ENCODE measurements around the gene FAM131C.
"Not testable (repeated sequence)": the region's sequence is repeated elsewhere in the genome, so short reads cannot be mapped to it uniquely, and the experiment has no call there.

FAM131C gene

DNA sequence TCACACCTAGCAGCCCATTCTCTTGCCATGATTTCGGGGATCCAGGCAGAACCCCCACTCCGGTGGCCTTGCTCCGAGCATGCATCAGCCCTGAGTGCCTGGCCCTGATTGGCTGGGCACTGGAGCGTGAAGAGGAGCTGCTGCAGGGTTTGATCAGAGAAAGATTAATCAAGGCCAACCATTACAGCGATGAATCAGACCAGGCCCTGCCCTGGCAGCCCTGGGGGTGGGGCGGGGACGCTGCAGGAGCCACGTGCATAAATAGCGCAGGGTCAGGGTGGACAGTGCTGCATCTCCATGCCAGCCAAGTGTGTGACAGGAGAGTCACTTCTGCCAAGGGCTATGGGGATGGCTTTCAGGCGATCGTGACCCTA, 3.4 kb upstream of the FAM131C start:
- no peak for DNase-seq (ENCODE audit: low spot score)

DNA sequence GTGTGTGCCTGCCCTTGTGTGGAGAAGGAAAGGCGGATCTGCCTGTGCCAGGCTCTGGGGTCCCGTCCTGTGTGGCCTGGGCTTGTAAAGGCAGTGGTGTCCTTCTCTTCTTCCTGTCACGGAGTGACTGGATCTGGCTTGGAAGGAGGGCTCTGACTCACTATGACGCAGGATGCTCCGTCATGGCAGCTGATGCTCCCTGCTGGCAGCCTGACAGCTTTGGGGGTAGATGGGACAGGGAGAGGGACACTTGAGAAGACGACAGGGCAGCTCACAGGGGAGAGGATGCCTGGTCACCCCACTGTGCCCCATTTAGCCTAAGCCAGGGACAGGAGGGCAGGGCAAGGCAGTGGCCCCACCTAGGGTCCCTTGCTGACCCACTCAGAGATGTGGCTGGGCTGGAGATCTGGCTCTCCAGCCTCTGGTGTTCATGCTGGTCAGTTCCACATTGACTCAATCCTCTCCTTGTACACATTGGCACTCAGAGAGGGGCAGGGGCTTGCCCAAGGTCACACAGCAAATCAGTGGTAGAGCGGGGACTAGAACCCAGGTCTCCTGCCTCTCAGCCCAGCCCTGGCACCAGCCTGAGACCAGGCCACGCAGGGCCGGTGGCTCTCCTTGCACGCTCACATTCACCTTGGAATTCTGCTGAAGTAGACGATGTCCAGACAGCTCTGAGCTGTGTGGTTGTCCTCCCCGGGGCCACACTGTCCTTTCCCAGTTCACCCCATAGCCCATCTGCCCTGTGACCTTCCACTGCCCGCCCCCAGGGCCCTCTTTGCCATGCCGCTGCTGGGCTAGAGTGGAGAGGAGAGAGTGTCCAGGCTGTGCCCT, 2.8 kb upstream of the FAM131C start:
- no peak for DNase-seq (ENCODE audit: low spot score)

DNA sequence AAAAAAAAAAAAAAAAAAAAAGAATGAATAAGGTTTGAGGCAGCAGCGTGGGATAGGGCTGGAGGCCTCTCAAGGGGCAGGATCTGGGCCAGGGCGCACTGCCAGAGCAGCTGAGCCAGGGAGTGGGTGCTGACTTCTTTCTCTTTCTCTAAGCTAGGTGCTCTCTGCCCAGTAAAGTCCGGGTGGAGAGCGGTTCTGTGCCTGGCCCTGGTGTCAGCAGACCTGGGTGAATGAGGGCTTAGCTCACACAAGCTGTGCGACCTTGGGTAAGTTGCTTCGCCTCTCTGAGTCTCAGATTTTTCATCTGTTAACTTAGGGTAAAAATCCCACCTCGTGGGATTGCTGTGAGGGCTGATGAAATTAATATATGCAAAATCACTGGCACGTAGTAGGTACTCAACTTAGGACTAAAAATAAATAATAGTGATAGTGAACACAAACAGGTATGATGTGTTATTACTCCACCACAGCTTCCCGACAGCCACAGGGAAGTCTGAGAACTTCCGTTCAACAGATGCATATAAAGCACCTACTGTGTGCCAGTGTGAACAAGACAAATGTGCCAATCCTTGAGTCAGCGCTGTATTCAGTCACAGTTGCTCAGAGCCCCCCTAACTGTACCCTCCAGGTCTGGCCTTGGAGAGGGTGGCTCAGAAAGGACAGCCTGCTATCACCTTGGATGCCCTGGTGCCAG, 2.0 kb upstream of the FAM131C start:
- no peak for DNase-seq (ENCODE audit: low spot score)

DNA sequence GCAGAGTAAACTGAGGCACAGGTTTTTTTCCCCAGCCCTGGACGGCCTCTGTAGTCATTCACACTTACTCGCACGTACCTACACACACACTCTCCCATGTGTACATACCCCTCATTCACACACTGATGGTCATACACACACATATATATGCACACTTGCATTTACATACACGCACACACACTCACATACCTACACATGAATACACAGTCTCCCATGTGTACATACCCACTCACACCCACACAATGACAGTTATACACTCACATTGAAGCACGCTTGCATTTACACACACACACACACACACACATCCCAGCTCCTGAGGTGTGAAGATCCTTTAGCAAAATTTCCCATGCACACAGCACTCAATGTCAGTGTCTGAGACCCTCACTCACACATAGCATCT, 766 bp upstream of the FAM131C start:
- DNase-seq (ENCODE audit: low spot score) = no peak

DNA sequence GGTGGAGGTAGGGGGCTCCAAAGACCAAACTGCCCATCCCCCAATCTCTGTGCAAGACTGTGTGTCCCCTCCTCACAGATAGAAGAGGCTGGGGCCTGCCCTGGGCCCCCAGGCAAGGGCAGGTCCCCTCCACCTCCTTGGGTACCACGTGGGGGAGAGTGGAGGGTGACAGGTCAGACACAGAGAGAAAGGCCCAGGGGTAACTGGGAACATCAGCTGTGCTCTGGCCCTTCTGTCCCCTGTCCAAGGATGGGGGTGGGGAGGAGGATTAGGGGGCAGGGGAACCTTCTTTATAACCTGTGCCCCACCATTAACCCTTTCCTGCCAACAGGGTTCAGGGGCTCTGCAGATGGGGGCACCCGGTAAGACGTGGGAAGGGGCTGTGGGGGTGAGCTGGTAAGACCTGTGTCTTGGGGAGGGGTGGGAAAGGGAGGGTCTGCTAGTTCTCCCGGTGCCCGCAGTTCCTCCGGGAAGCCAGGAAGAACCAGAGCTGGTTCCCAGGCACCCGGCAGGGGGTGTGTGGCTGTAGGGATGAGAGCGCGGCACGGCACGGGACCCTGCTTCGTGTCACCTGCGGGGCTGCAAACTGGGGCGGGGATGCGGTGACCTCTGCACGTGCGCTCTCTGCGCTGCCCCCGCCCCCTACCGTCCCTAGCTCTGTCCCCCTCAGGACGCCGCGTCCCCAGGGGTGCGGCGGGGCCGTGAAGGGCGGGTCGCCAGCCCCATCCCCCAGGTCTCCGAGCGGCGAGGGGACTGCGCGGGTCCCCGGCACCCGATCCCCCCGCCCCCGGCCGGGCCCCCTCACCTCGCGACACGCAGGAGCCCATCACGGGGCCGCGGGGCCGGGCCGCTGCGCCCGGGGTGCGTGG, 601 bp downstream of the FAM131C start:
- peak; percentile 11 for DNase-seq (ENCODE audit: low spot score)

DNA sequence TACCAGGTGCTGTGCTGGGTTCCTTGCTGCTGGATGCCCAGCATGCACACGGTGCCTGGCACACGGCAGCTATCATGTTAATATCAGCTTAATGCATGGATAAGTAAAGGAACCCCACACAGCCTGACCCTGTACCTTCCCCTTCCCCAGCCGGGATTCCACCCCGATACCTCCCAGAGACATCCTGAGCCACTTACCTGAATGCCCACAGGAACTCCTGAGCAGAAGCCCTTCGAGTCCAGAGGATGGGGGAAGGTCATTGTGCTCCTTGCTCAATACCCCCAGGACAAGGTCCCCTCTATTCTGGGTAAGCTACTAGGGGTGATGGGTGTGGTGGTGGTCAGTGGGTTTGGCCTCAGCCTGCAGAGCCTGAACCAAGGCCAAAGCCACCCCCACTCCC, 1.4 kb downstream of the FAM131C start:
- no peak for DNase-seq (ENCODE audit: low spot score)

DNA sequence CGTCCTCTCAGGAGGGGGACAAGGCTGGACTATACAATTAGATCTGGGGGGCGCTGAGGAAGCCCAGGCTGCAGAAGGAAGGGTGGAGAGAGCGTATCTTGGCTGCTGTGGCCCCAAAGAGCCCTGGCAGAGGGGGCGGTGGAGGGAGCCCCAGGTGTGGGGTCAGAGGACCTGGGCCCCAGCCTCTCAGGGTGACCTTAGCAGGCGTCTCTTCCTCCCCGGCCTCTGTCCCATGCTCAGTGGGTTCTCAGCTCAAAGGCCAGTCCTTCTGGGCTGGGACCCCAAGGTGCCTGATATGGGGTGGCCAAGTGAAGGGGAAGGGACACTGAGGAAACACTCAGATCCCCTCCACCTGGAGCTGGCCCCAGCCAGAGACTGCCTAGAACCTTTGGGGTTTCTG, 1.8 kb downstream of the FAM131C start:
- DNase-seq (ENCODE audit: low spot score) = no peak

GRCh38 chr1:16070640-16071355, 2.7 kb downstream of the FAM131C start:
- no peak for DNase-seq (ENCODE audit: low spot score)

GRCh38 chr1:16068356-16069270, 4.8 kb downstream of the FAM131C start:
- no peak for DNase-seq (ENCODE audit: low spot score)

- no peak for DNase-seq (ENCODE audit: low spot score)
These were observed 5.5 kb downstream of the FAM131C start for GRCh38 chr1:16067933-16068332.

GRCh38 chr1:16067127-16067768, 6.2 kb downstream of the FAM131C start:
- no peak for DNase-seq (ENCODE audit: low spot score)

GRCh38 chr1:16066245-16066644, 7.2 kb downstream of the FAM131C start:
- DNase-seq (ENCODE audit: low spot score) = no peak

DNA sequence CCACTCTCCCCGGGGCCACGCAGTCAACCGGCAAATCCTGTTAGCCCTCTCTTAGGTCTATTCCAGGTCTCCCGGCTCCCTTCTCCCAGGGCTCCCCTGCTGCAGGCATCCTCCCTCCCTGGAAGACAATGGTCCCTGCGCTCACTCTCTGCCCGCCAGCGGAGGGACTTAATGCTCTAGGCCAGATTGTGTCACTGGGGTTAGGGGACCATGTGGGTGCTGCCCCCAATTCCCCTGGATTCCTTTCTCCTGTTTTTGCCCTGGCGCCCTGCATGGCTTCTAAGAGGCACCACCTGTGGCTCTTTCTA, 8.2 kb downstream of the FAM131C start:
- DNase-seq (ENCODE audit: low spot score) = no peak

DNA sequence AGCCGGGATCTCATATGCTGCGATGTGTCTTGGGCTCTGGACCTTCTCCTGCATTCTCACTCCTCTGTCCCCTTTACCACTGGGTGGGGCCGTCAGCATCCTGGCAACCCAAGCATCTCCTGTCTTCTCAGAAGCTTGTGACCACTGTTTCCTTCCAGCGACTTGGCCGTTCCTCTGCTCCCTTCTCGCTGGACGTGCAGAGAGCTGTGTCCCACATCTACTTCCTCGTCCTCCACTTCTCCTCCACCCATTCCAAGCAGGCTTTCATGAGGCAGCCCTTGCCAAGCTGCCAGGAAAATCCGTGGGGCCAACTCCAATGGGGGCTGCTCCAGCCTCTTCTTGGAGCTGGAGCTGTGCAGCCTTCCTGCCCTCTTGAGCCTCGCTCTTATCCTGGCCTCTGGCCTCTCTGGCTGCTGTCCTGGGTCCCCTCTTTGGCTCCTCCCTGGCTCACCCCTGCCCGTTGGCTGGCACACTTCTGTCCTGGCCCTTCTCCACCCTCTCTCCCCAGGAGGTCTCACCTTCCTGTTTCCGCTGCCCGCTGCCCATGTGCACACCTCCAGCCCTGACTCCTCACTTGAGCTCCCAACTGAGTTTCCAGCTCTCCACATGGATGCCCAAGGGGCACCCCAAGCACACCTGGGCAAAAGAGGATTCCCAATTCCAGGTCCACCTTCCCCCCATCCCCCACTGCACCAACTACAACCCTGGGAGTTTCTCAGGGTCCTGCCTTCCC, 8.7 kb downstream of the FAM131C start:
- no peak for DNase-seq (ENCODE audit: low spot score)

- no peak for DNase-seq (ENCODE audit: low spot score)
These were observed 9.5 kb downstream of the FAM131C start for GRCh38 chr1:16063921-16064320.

- no peak for DNase-seq (ENCODE audit: low spot score)
These were observed 10.1 kb downstream of the FAM131C start for GRCh38 chr1:16063226-16063829.

GRCh38 chr1:16062687-16063075, 10.8 kb downstream of the FAM131C start:
- DNase-seq (ENCODE audit: low spot score) = not testable (repeated sequence)

DNA sequence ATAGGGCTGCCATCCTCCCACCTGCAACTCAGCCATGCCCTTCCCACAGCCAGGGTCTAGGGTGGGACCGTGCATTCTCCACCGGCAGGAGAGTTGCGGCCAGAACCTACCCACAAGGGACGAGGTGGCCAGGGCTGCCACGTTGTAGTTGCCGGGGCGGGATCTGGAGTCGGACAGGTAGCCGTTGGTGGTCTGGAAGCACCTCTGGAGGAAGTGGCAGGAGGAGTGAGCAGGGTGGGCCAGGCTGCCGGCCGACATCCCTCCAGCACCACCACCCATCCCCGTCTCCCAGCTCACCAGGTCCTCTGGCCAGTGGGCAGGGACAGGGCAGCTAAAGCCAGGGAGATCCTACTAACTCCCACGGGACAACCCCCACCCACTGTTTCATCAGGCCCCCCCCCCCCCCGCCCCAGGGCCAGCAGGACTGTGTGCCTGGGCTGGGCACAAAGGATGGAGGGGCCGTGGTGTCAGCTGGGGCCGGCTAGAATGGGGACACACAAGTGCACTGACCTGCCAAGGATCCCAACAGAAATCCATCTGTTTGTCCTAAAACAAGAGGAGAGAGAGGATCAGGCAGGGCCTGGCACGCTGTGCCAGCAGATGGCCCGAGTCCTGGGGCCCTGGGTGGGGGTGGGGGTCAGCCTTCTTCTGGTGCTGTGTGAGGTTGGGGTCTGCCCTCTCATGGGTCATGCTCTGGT, 11.3 kb downstream of the FAM131C start:
- not testable (repeated sequence) for DNase-seq (ENCODE audit: low spot score)

DNA sequence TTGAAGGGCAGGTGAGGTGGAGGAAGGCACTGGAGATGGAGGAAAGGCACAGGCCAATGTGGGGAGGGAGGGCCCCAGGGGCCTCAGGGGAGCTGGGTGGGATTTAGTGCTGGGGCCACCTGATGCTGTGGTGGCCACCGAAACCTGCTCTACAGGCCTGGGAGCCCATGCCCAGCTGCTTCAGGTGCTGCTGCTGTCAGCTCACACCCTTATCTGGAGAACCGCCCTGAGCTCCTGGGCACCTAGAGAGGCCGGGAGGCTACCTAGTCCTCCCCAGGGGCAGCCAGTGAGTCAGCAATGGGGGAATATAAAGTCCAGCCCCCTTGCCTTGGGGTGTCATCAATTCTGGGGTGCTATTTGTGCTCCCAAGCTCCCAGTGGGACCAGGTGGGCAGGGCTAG, 12.2 kb downstream of the FAM131C start:
- no peak for DNase-seq (ENCODE audit: low spot score)

Data from LoVo (cell line).